PC-3 (cell line): Measurements from ENCODE around the gene LIPA. TPM values are rescaled to one million over a fixed set of nuclear protein-coding genes. Genes with fewer than 3 reads are reported as not detected.

ENCODE experiments used
- ATAC-seq: fragments of 200-7000 bp; cut with Tn5 transposase; 2 replicates; pipeline ENCODE4 v1.9.1; 2020; ENCODE audit warnings: mild to moderate bottlenecking, moderate library complexity
- BruUV-seq: library from RNA; stranded (reverse); fragments of 400-500 nt; replicated peaks from 2 replicates; lab custom pipeline; 2021; lab: Mats Ljungman, UMichigan
- CTCF ChIA-PET: fragments of 300-600 bp; sonication (Branson Sonifier 250); formaldehyde crosslinking; loops from one replicate; lab custom pipeline; 2022; ENCODE audit warnings: antibody characterized with exemption; lab: Charles Lee
- POLR2A ChIA-PET: fragments of 300-600 bp; sonication (Branson Sonifier 250); formaldehyde crosslinking; loops from one replicate; lab custom pipeline; 2022; ENCODE audit warnings: antibody characterized with exemption; ENCODE audit not compliant: unreplicated experiment; lab: Charles Lee
- DNase-seq: peaks from one replicate; pipeline ENCODE4 v3.0.0-alpha.2; 2015
- H2AFZ ChIP-seq: fragments of 300-600 bp; sonication (generic); 2 replicates; pipeline ENCODE4 v1.6.0; 2016; ENCODE audit warnings: antibody characterized with exemption, low read length
- H3F3A ChIP-seq: fragments of 300-600 bp; sonication (generic); one replicate; pipeline ENCODE4 v1.6.0; 2017; ENCODE audit warnings: antibody characterized with exemption, low read length, control low read depth, mild to moderate bottlenecking; ENCODE audit not compliant: unreplicated experiment
- H3K27ac ChIP-seq: fragments of 300-600 bp; sonication (generic); 2 replicates; pipeline ENCODE4 v1.5.1; 2016; ENCODE audit warnings: mild to moderate bottlenecking, low read length
- H3K27me3 ChIP-seq: fragments of 300-600 bp; sonication (generic); 2 replicates; pipeline ENCODE4 v1.6.1; 2016; ENCODE audit warnings: low read length, mixed read lengths
- H3K36me3 ChIP-seq: fragments of 300-600 bp; sonication (generic); 2 replicates; pipeline ENCODE4 v1.6.1; 2016; ENCODE audit warnings: low read depth, mixed run types, low read length, mixed read lengths
- H3K4me1 ChIP-seq: fragments of 300-600 bp; sonication (generic); 2 replicates; pipeline ENCODE4 v1.5.1; 2016; ENCODE audit warnings: low read length; ENCODE audit not compliant: insufficient read depth
- H3K4me2 ChIP-seq: fragments of 300-600 bp; sonication (generic); 2 replicates; pipeline ENCODE4 v1.6.0; 2016; ENCODE audit warnings: low read length
- H3K4me3 ChIP-seq: fragments of 300-600 bp; sonication (generic); 2 replicates; pipeline ENCODE4 v1.5.1; 2016; ENCODE audit warnings: mild to moderate bottlenecking, low read length, mixed read lengths
- H3K79me2 ChIP-seq: fragments of 300-600 bp; sonication (generic); 2 replicates; pipeline ENCODE4 v1.6.1; 2017; ENCODE audit warnings: low read length, mixed read lengths
- H3K9ac ChIP-seq: fragments of 300-600 bp; sonication (generic); 2 replicates; pipeline ENCODE4 v1.6.0; 2016; ENCODE audit warnings: mild to moderate bottlenecking, low read length
- H3K9me2 ChIP-seq: fragments of 300-600 bp; sonication (generic); replicated peaks from 2 replicates; pipeline ENCODE4 v1.6.1; 2016; ENCODE audit warnings: mixed run types, low read length, mixed read lengths
- H3K9me3 ChIP-seq: fragments of 300-600 bp; sonication (generic); 2 replicates; pipeline ENCODE4 v1.6.1; 2016; ENCODE audit warnings: low read length, mixed read lengths
- H4K20me1 ChIP-seq: fragments of 300-600 bp; sonication (generic); 2 replicates; pipeline ENCODE4 v1.6.1; 2016; ENCODE audit warnings: low read length, mixed read lengths
- CTCF ChIP-seq: fragments of 300-600 bp; sonication (generic); conservative IDR thresholded peaks from 2 replicates; pipeline ENCODE4 v1.5.1; 2017; ENCODE audit warnings: antibody characterized with exemption, low read depth, mild to moderate bottlenecking, low read length
- EZH2 ChIP-seq: fragments of 300-600 bp; sonication (generic); IDR thresholded peaks from one replicate; pipeline ENCODE4 v1.6.1; 2017; ENCODE audit warnings: antibody characterized with exemption, mild to moderate bottlenecking, low read length; ENCODE audit not compliant: unreplicated experiment
- EZH2phosphoT487 ChIP-seq: fragments of 300-600 bp; sonication (generic); IDR thresholded peaks from 2 replicates; pipeline ENCODE4 v1.6.1; 2018; ENCODE audit warnings: mild to moderate bottlenecking, antibody characterized with exemption, low read length, borderline replicate concordance
- intact Hi-C: fragments of 100-400 bp; cut with micrococcal nuclease; formaldehyde crosslinking; loops from 2 replicates; pipeline ENCODE4 v1.9.0; 2023
- total RNA-seq: library from RNA; depleted of rRNA; stranded (reverse); fragments of >200 nt; gene quantifications from 2 replicates; pipeline ENCODE4 v1.2.3, GENCODE V29; 2014

Gene LIPA
- total RNA-seq, 1 experiment from 2014 or later = 55.7 TPM

- BruUV-seq = no TSS peak
- Histone ChIP-seq H3K4me2 (no peak overlapping the region), H4K20me1 (no peaks in the 10 kb centered on the region), H3K9me2 (no peaks in the 10 kb centered on the region), H3K4me3 (no peak overlapping the region), H3K4me1 (peaks cover 5% of the 10 kb centered on the region; the same call in 1 of the 2 replicates), H3K79me2 (peaks cover 21% of the 10 kb centered on the region), H3K36me3 (0 out of 2 replicates have a peak, but pooled peaks cover 2% of the 10 kb centered on the region), H3F3A (no peaks in the 10 kb centered on the region), H3K9me3 (no peaks in the 10 kb centered on the region), H3K27ac (no peak overlapping the region), H3K9ac (no peak overlapping the region), H3K27me3 (no peaks in the 10 kb centered on the region), H2AFZ (no peak overlapping the region)
- ATAC-seq (no peak), DNase-seq (no peak)
- TF ChIP-seq EZH2phosphoT487 = no peak
- ChIA-PET CTCF (no interaction called here), POLR2A (interaction anchor here (0.6 kb wide), 1 partner anchor 156 kb away, joined by 6 read pairs; no protein-coding TSS in a partner anchor)
- intact Hi-C loops = no loop called here
Measured at GRCh38 chr10:89245802-89246201, 5.8 kb downstream of the LIPA start.

GRCh38 chr10:89242840-89243568, 8.6 kb downstream of the LIPA start:
- CTCF ChIA-PET = no interaction called here
- TF ChIP-seq CTCF = no peak
- TF ChIP-seq EZH2 = no peak
- TF ChIP-seq EZH2phosphoT487 = no peak
- peaks cover 13% of the 10 kb centered on the region; the same call in 1 of the 2 replicates for H3K36me3 ChIP-seq

GRCh38 chr10:89242345-89242684, 9.3 kb downstream of the LIPA start:
- no peak overlapping the region for H2AFZ ChIP-seq
- intact Hi-C loops = no loop called here
- no peaks in the 10 kb centered on the region for H3F3A ChIP-seq
- no peaks in the 10 kb centered on the region for H3K9me3 ChIP-seq
- H3K9ac ChIP-seq = no peak overlapping the region
- H4K20me1 ChIP-seq = no peaks in the 10 kb centered on the region
- POLR2A ChIA-PET = interaction anchor here (0.6 kb wide), 1 partner anchor 19 kb away, joined by 3 read pairs; no protein-coding TSS in a partner anchor
- no peak overlapping the region for H3K4me3 ChIP-seq
- no peaks in the 10 kb centered on the region for H3K9me2 ChIP-seq
- H3K4me2 ChIP-seq = no peak overlapping the region
- ATAC-seq (no peak), DNase-seq (no peak)
- TF ChIP-seq EZH2phosphoT487 (no peak), EZH2 (no peak), CTCF (no peak)
- no TSS peak for BruUV-seq
- CTCF ChIA-PET = no interaction called here
- no peaks in the 10 kb centered on the region for H3K27me3 ChIP-seq
- H3K36me3 ChIP-seq = peaks cover 13% of the 10 kb centered on the region; the same call in 1 of the 2 replicates
- H3K4me1 ChIP-seq = no peaks in the 10 kb centered on the region
- H3K27ac ChIP-seq = no peak overlapping the region
- no peaks in the 10 kb centered on the region for H3K79me2 ChIP-seq

More at GRCh38 chr10:89242840-89243568, 8.6 kb downstream of the LIPA start:
- no peak overlapping the region for H3K4me3 ChIP-seq
- BruUV-seq = no TSS peak
- H4K20me1 ChIP-seq = no peaks in the 10 kb centered on the region
- H3F3A ChIP-seq = no peaks in the 10 kb centered on the region
- H3K27me3 ChIP-seq = no peaks in the 10 kb centered on the region
- POLR2A ChIA-PET = interaction anchor here (0.6 kb wide), 1 partner anchor 19 kb away, joined by 3 read pairs; no protein-coding TSS in a partner anchor
- H3K27ac ChIP-seq = no peak overlapping the region
- H3K4me2 ChIP-seq = no peak overlapping the region
- H3K9ac ChIP-seq = no peak overlapping the region
- H2AFZ ChIP-seq = no peak overlapping the region
- H3K4me1 ChIP-seq = no peaks in the 10 kb centered on the region
- no peak for ATAC-seq
- H3K79me2 ChIP-seq = no peaks in the 10 kb centered on the region
- no peak for DNase-seq
- intact Hi-C loops = no loop called here
- no peaks in the 10 kb centered on the region for H3K9me2 ChIP-seq
- H3K9me3 ChIP-seq = no peaks in the 10 kb centered on the region
